Mononuclear cell (primary cell): ENCODE measurements around the gene TMEM86B. TPM values are rescaled to one million over a fixed set of nuclear protein-coding genes. Genes with fewer than 3 reads are reported as not detected.
"Not testable (repeated sequence)": the region's sequence is repeated elsewhere in the genome, so short reads cannot be mapped to it uniquely, and the experiment has no call there.

Source experiments
- H3K27me3 ChIP-seq: 2 replicates; pipeline ENCODE4 v1.6.0; 2011; ENCODE audit warnings: low read length, control low read depth; ENCODE audit not compliant: insufficient read depth
- H3K4me1 ChIP-seq: 2 replicates; pipeline ENCODE4 v1.5.1; 2011; ENCODE audit warnings: mild to moderate bottlenecking, low read length, control low read depth; ENCODE audit not compliant: insufficient read depth
- H3K4me3 ChIP-seq: 2 replicates; pipeline ENCODE4 v1.5.1; 2011; ENCODE audit warnings: mild to moderate bottlenecking, low read length, moderate library complexity
- H3K9me3 ChIP-seq: 2 replicates; pipeline ENCODE4 v1.5.1; 2011; ENCODE audit warnings: low read depth, mild to moderate bottlenecking, control low read depth, low read length
- total RNA-seq: library from RNA; depleted of rRNA; stranded (reverse); fragments of >200 nt; gene quantifications from one replicate; pipeline ENCODE4 v1.2.3, GENCODE V29; 2012

Gene TMEM86B
- total RNA-seq, 1 donor = 2.0 TPM

- Histone ChIP-seq H3K4me3 (no peak overlapping the region), H3K4me1 (no peaks in the 10 kb centered on the region), H3K9me3 (no peaks in the 10 kb centered on the region), H3K27me3 (no peaks in the 10 kb centered on the region)
Measured at GRCh38 chr19:55232986-55233385, 4.4 kb upstream of the TMEM86B start.

- Histone ChIP-seq H3K4me1 (no peaks in the 10 kb centered on the region), H3K27me3 (no peaks in the 10 kb centered on the region), H3K9me3 (no peaks in the 10 kb centered on the region), H3K4me3 (no peak overlapping the region)
Measured at GRCh38 chr19:55232286-55232602, 3.7 kb upstream of the TMEM86B start.

GRCh38 chr19:55231391-55232285 is 3.1 kb upstream of the TMEM86B start:
- H3K4me1 ChIP-seq = no peaks in the 10 kb centered on the region
- H3K9me3 ChIP-seq = no peaks in the 10 kb centered on the region
- no peak overlapping the region for H3K4me3 ChIP-seq
- no peaks in the 10 kb centered on the region for H3K27me3 ChIP-seq

GRCh38 chr19:55230780-55231179 is 2.2 kb upstream of the TMEM86B start:
- Histone ChIP-seq H3K9me3 (no peaks in the 10 kb centered on the region), H3K27me3 (no peaks in the 10 kb centered on the region), H3K4me3 (no peak overlapping the region), H3K4me1 (no peaks in the 10 kb centered on the region)

GRCh38 chr19:55230329-55230728 is 1.8 kb upstream of the TMEM86B start:
- no peaks in the 10 kb centered on the region for H3K4me1 ChIP-seq
- no peak overlapping the region for H3K4me3 ChIP-seq
- no peaks in the 10 kb centered on the region for H3K27me3 ChIP-seq
- H3K9me3 ChIP-seq = no peaks in the 10 kb centered on the region

- no peak overlapping the region for H3K4me3 ChIP-seq
- H3K9me3 ChIP-seq = no peaks in the 10 kb centered on the region
- H3K27me3 ChIP-seq = no peaks in the 10 kb centered on the region
- no peaks in the 10 kb centered on the region for H3K4me1 ChIP-seq
Measured at GRCh38 chr19:55229789-55230182, 1.2 kb upstream of the TMEM86B start.

- no peak overlapping the region for H3K4me3 ChIP-seq
- H3K27me3 ChIP-seq = no peaks in the 10 kb centered on the region
- no peaks in the 10 kb centered on the region for H3K4me1 ChIP-seq
- H3K9me3 ChIP-seq = no peaks in the 10 kb centered on the region
Measured at GRCh38 chr19:55229145-55229788, 704 bp upstream of the TMEM86B start.

- H3K9me3 ChIP-seq = no peaks in the 10 kb centered on the region
- no peaks in the 10 kb centered on the region for H3K27me3 ChIP-seq
- no peaks in the 10 kb centered on the region for H3K4me1 ChIP-seq
- H3K4me3 ChIP-seq = no peak overlapping the region
Measured at GRCh38 chr19:55228015-55228391, 560 bp downstream of the TMEM86B start.

- no peaks in the 10 kb centered on the region for H3K4me1 ChIP-seq
Measured at GRCh38 chr19:55227241-55228014, 1.1 kb downstream of the TMEM86B start.

GRCh38 chr19:55226788-55227187 is 1.8 kb downstream of the TMEM86B start:
- Histone ChIP-seq H3K27me3 (no peaks in the 10 kb centered on the region), H3K9me3 (no peaks in the 10 kb centered on the region), H3K4me3 (no peak overlapping the region), H3K4me1 (no peaks in the 10 kb centered on the region)

More at GRCh38 chr19:55227241-55228014, 1.1 kb downstream of the TMEM86B start:
- H3K27me3 ChIP-seq = no peaks in the 10 kb centered on the region
- no peaks in the 10 kb centered on the region for H3K9me3 ChIP-seq
- H3K4me3 ChIP-seq = no peak overlapping the region

GRCh38 chr19:55226273-55226672 is 2.3 kb downstream of the TMEM86B start:
- H3K27me3 ChIP-seq = no peaks in the 10 kb centered on the region
- no peaks in the 10 kb centered on the region for H3K9me3 ChIP-seq
- H3K4me3 ChIP-seq = no peak overlapping the region
- no peaks in the 10 kb centered on the region for H3K4me1 ChIP-seq

- Histone ChIP-seq H3K27me3 (no peaks in the 10 kb centered on the region), H3K9me3 (no peaks in the 10 kb centered on the region), H3K4me3 (no peak overlapping the region), H3K4me1 (no peaks in the 10 kb centered on the region)
Measured at GRCh38 chr19:55225415-55225958, 3.1 kb downstream of the TMEM86B start.

- H3K9me3 ChIP-seq, H3K27me3 ChIP-seq, H3K4me1 ChIP-seq, H3K4me3 ChIP-seq: not testable (repeated sequence)
Measured at GRCh38 chr19:55224679-55225414, 3.7 kb downstream of the TMEM86B start.

GRCh38 chr19:55224038-55224665 is 4.4 kb downstream of the TMEM86B start:
- no peaks in the 10 kb centered on the region for H3K27me3 ChIP-seq
- no peak overlapping the region for H3K4me3 ChIP-seq
- no peaks in the 10 kb centered on the region for H3K4me1 ChIP-seq
- no peaks in the 10 kb centered on the region for H3K9me3 ChIP-seq
